HG03439 (cell line): ENCODE results near the gene WNT8A.

ENCODE experiments used
- ATAC-seq: cut with Tn5 transposase; IDR thresholded peaks from one replicate; pipeline ENCODE4 v1.9.1; 2021; ENCODE audit warnings: mild to moderate bottlenecking, moderate library complexity; ENCODE audit not compliant: unreplicated experiment

Gene WNT8A

DNA sequence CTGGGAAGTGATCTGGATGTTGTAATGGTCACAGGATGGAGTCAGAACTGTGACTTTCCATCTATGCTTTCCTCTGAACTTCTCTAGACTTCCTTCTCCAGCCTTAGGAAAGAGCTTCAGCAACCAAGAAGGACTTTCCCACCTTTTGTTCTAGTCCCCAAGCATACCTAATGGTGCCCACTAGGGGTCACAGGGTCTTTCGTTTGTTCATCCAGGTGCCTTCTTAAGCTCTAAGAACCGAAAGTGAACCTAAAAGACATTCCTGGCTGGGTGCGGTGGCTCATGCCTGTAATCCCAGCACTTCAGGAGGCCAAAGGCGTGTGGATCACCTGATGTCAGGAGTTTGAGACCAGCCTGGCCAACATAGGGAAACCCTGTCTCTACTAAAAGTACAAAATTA, 1.8 kb upstream of the WNT8A start:
- ATAC-seq: no peak

DNA sequence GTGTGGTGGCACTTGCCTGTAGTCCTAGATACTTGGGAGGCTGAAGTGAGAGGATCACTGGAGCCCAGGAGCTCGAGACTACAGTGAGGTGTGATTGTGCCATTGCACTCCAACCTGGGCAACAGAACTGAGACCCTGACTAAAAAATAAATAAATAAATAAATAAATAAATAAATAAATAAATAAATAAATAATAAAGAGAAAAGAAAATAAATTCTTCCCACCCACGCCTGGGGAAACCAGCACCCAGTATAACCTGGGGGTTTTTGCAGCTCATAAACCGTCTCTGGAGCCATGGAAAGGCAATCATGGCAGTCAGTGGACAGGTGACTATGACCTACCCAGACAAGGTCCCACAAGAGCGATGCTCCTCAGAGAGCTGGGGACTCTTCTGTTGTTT, 7.9 kb downstream of the WNT8A start:
- no peak for ATAC-seq

DNA sequence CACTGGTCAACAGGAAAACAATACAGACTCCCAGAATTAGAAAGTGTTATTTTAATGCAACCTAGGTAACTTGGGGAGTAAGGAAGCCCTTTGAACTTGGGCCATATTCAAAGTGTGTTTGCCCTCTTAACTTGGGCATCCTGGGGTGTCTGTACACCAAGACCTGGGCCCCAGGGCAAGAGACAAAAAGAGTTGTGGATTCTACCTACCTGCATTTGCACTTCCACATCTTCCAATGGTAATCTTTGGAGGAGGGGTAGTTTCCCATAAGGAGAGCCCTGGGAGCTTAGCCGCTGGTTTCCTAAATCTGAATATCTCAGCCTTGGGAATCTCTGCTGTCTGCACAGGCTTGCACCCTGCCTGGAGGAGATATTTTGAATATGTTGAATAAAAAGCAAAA, 8.5 kb downstream of the WNT8A start:
- ATAC-seq: no peak

DNA sequence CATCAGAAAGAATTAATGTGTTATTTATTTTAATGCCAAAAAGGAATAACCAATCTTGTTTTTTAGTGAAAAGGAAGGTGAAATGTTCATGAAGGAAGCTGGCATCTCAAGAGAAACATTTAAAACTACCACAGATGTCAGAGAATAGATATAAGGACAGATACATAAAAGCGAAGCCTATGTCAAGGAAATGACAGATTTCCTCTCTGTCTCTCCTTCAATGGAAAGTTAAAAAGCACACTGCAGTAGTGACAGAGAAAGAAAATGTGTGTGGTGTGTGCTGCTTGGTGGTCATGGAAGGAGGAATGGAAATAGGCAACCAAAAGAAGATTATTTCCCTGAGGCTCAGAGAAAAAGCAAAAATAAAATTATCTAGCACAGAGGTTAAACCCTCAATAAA, 9.2 kb downstream of the WNT8A start:
- ATAC-seq: no peak

DNA sequence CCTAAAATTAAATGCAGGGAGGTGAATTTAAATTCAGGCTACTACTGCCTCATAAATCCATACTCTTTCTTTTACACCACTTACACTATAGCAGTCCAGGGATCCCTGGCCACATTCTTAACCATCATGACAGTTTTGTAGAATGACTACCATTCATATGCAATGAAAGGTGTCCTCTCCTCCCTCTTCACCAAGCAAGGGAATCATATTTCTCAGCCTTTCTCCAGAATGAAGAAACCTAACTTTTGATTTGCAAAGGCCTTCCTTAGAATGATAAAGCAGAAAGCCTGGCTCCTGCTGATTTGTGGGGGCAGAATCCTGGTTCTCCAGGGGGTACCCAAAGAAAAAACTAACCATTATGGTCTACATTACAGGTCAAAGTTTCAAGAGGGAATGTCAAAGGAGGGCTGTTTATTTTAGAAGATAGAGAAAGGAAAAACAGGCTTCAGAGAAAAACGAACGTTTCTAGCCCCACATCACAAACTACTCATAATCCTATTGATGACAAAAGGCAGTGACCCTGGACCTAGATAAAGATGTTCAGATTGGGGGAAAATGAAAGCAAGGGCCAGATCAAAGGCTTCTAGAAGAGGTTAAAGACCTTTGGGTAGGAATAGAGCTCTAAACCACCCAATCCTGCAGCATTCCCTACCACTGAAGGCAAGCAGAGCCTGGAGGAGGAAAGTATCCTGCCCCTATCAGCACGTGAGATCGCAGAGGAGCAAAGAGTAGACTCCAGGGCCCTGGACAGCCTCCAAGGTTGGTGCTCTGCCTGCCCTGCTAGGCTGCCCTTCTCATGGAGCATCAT, 11.5 kb downstream of the WNT8A start:
- no peak for ATAC-seq

DNA sequence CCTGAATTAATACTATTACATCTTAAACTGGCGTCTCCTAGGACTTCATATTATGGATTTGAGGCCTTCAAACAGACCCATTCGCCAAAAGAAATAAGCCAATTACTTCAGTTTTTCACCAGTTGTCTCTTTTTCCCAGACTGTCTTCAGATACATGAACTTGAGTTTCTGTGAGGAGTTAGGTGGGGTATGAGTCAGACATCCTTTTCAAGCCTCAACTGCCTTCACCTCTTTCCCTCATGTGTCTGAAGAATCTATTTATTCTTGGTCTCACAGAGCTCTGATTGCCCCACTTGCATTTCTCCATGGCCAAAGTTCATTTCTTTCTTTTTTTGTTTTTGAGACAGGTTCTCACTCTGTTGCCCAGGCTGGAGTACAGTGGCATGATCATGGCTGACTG, 12.5 kb downstream of the WNT8A start:
- no peak for ATAC-seq

DNA sequence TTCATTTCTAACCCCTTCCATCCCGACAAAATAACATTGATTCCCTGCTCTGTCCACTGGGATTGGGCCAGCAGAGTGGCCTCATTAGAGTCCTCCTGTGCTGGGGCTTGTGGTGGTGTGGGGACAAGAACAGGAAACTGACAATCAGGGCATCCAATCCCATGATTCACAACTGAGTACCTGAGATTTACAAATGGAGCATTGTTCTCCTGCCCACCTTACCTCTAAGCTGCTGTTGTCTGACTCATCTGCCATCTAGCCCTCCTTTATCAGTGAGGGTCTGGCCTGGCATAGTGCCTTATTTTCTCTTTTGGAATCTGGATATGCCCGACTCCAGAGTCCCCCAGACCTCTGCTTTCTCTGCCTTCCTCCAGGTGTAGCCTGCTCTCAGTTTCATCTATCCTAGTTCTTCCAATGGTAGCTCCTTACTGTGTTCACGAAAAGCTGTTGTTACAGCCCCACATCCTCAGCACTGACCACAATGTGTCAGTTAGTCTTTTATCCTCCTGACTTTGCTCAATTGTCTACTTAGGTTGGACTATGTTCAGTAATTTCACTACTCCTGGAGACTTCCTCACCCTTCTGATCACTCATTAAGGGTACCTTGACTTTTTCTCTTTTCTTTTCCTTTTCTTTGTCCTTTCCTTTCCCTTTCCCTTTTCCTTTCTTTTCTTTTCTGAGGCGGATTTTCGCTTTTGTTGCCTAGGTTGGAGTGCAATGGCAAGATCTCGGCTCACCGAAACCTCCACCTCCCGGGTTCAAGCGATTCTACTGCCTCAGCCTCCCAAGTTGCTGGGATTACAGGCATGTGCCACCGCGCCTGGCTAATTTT, 13.4 kb downstream of the WNT8A start:
- ATAC-seq: no peak

DNA sequence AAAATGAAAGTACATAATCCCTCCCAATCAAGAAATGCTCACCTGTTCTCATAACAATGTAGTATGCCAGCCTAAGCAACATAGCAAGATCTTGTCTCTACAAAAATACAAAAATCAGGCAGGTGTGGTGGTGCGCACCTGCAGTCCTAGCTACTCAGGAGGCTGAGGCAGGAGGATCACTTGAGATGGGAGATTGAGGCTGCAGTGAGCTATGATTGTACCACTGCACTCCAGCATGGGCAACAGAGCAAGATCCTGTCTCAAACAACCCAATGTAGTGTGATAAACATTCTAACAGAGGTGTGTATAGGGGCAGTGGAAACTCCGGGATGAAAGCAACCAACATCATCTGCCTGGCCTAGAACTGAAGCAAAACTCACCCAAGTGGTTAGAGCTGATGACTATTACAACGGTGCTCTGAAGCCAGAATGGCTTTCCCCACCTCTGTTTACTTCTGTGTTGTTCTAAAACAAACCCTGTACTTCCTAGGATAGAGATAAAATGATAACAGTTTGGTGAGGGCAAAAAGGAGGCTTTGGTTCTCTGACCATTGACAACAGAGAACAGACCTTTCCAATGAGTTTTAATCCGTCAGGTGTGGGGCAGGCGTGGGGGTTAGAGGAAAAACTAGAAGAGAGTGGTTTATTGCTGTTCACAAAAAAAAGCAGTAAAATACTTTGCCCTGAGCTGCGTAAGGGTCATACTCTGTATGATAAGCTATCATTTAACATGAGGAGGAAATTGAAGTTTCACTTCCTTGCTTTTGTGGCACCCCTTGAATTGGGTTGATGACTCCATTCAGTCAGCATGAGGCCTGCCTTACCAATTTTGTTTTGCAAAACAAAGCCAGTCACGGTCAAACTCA, 18.9 kb downstream of the WNT8A start:
- ATAC-seq: no peak

DNA sequence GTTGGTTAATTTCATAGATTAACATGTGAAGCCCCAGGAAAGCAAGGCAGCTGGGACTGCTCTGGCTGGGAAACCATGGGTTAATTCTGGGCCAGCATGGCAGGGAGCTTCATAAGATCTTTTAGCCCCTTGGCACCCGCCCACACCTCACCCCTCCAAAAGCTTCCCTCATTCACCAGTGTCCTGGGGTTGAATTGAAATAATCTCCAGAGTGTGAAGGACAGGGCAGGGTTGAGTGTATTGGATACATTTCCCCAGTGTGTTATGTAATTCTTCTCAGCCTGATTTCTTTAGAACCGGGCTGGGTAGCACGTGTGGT, 19.4 kb downstream of the WNT8A start:
- no peak for ATAC-seq

DNA sequence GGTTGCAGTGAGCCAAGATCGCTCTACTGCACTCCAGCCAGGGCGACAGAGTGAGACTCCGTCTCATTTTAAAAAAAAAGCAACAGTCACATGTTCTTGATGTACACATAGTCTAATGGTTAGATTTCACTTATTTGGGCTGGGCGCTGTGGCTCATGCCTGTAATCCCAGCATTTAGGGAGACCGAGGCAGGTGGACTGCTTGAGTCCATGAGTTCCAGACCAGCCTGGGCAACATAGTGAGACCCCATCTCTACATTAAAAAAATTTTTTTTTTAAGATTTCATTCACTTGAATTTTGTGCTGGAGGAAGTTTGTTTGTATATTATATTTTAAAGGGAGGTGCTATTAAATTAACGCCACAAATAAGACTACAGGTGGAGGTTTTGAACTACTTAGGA, 21.9 kb downstream of the WNT8A start:
- no peak for ATAC-seq

DNA sequence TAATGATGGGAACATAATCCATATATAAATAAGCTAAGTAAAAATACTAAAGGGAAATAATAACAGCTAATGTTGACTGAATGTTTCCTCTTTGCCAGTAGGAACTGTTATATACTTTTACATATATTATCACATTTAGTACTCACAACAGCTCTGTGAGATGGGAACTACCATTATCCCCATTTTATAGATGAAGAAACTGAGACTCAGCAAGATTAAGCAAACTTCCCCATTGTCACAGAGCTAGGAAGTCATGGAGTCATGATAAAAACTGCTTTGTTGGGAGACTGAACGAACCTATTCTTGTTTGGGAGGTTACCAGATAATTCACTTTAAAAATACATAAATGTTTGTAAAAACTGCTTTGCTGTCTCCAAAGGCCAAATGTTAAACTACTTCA, 23.4 kb downstream of the WNT8A start:
- ATAC-seq: no peak

DNA sequence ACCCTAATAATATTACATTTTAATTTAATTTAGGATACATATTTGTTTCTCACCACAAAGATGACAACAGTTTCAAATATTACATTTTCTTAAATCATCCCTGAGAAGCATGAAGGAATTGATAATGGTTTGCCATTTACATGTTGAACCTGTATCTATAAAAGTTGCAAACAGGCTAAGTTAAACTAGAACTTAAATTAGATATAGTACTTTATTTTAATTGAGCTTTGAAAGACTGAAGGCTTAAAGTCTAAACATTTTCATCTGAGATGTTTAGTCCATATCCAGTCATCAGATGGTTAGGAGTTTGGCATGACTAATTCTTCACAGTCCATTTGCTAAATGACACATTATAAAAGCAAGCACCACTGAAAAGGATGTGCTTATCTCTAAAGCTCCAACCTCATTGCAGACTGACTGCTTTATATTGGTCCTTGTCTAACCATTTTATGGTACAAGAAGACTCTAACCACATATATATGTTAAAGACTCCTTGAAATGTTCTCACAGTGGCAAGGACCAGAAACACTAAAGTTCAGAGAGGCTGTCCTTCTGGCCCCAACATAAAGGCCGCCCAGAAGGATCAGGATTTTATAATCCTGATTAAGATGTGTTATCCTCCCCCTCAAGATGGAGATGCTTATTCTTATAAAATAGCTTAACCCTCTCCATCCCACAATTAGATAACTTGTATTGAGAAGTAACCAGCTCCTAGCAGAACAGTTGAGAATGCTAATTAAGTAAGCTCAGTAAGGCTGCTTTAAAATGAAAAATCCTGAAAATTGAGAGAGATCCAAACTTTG, 25.8 kb downstream of the WNT8A start:
- ATAC-seq: no peak

DNA sequence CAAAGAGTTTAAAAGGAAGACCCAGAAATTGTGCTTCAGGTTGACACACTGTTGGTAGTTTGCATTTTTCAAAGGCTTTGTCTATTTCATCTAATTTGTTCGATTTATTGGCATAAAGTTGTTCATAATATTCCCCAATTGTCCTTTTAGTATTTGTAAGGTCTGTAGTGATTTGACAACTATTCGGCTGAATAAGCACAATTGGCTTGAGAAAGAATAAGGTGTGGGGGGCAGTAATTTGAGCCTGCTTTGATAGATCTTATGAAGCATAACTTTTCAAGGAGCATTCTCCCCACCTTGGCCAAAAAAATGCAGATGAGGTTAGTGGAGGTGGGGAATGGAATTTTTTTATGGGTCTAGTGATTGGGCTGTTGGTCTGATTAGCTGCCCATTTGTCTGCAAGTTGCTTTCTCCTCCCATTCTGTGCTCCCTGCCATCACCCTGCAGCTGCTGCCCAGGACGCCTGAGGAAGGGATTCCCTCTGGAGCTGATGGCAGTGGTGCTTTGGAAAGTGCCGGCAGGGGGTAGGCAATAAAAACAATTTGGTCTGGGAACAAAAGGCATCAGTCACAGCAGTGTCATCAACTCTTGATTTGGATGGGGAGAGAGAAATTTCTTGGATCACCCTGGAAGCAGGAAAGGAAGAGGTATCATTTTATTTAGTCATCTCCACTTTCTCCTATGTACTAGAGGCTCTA, 26.6 kb downstream of the WNT8A start:
- no peak for ATAC-seq

DNA sequence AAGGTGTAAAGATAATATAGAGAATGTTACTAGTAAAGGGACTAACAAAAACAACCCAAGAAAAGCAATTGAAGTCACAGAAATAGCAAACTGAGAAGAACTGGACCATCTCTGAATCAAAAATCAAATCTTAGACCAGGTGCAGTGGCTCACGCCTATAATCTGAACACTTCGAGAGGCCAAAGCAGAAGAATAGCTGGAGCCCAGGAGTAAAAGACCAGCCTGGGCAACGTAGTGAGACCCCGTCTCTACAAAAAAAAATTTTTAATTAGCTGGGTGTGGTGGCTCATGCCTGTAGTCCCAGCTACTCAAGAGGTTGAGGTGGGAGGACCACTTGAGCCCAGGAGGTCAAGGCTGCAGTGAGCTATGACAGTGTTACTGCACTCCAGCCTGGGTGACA, 27.3 kb downstream of the WNT8A start:
- no peak for ATAC-seq

DNA sequence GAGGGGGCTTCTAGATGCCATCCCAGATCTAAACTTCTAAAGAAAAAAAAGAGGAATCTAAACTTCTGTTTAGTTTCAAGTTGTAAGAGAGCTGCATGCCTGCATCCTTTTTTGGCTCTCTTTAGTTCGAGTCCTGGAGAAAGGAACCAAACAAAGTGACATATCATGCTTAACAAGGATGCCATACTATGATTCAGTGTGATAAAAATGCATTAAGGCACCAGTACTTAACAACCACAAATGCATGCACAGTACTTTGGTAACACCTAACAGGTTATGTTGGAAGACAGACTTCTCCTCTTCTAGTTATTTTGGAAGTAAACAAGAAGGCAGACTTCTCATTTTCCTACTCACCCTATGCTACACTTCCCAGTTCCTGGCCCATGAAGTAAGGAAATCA, 28.1 kb downstream of the WNT8A start:
- ATAC-seq: no peak

DNA sequence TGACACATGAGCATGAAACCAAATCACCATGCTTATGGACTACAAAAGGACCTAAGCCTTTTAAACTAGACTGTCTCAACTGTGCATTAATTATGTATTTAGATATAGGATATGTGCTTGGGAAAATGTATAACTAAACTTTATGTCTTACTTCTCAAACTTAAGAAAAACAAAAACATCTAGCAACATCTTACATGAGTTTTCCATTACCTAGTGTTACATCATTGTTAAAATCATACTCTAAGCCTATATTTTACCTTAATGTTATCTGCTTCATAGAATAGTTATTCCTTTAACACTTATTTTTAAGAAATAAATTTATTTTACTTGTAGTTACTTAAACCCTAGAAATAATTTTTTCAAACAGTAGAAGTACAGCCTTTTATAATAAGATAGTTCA, 31.4 kb downstream of the WNT8A start:
- ATAC-seq: no peak

DNA sequence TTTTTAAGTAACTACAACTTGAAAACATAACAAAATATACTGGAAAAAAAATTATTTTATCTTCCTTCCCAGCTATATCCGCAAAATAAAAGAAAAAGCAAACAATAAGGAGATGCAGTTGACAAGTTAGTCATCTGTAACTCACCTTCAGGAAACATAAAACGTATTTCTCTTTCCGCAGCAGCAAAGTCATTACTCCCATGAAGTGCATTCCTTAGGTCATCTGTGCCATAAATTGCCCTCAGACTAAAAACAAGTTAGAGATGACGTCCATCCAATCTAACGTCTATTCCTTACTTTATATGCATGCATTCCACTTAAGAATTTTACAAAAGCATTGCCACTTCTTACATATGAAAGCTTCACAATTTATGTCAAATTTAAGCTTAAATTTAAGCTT, 44.5 kb downstream of the WNT8A start:
- ATAC-seq: no peak

DNA sequence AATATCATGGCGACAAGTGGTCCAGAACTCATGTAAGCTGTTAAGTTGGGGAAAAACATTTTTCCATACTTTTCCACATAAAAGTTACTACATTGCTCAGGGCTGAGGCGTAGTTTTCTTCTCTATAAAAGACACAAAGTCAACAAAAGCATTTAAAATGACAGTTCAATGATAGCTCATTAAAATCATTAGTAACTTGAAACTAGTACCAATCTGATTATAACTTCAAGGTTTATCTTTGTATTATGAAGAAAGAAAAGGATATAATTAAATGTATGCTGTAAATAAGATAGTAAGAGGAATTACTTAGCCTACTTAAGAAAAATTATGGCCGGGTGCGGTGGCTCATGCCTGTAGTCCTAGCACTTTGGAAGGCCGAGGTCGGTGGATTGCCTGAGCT, 45.5 kb downstream of the WNT8A start:
- no peak for ATAC-seq

DNA sequence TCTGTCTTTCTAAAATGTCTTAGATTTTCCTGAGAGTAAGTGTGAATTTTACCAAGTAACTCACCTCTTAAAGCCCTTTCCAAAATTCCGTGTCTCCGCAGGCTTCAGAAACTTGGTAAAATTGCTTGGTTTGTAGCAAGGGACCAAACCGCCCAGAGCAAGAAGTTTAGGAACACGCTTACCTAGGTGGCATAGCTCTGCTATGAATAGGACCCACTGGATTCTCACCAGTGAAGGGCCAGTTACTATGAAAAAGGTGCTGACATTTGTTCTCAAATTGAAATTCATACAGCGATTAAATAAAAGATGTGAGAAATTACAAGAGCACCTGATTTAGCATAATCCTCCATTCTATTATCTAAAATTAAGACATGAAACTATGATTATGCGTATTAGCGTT, 48.7 kb downstream of the WNT8A start:
- no peak for ATAC-seq
